PC-3 (cell line): ENCODE data around the gene DIP2C. TPM values are rescaled to one million over a fixed set of nuclear protein-coding genes. Genes with fewer than 3 reads are reported as not detected.

Source experiments
- ATAC-seq: fragments of 200-7000 bp; cut with Tn5 transposase; 2 replicates; pipeline ENCODE4 v1.9.1; 2020; ENCODE audit warnings: mild to moderate bottlenecking, moderate library complexity
- BruUV-seq: library from RNA; stranded (reverse); fragments of 400-500 nt; replicated peaks from 2 replicates; lab custom pipeline; 2021; lab: Mats Ljungman, UMichigan
- CTCF ChIA-PET: fragments of 300-600 bp; sonication (Branson Sonifier 250); formaldehyde crosslinking; loops from one replicate; lab custom pipeline; 2022; ENCODE audit warnings: antibody characterized with exemption; lab: Charles Lee
- POLR2A ChIA-PET: fragments of 300-600 bp; sonication (Branson Sonifier 250); formaldehyde crosslinking; loops from one replicate; lab custom pipeline; 2022; ENCODE audit warnings: antibody characterized with exemption; ENCODE audit not compliant: unreplicated experiment; lab: Charles Lee
- DNase-seq: peaks from one replicate; pipeline ENCODE4 v3.0.0-alpha.2; 2015
- H2AFZ ChIP-seq: fragments of 300-600 bp; sonication (generic); 2 replicates; pipeline ENCODE4 v1.6.0; 2016; ENCODE audit warnings: antibody characterized with exemption, low read length
- H3F3A ChIP-seq: fragments of 300-600 bp; sonication (generic); one replicate; pipeline ENCODE4 v1.6.0; 2017; ENCODE audit warnings: antibody characterized with exemption, low read length, control low read depth, mild to moderate bottlenecking; ENCODE audit not compliant: unreplicated experiment
- H3K27ac ChIP-seq: fragments of 300-600 bp; sonication (generic); 2 replicates; pipeline ENCODE4 v1.5.1; 2016; ENCODE audit warnings: mild to moderate bottlenecking, low read length
- H3K27me3 ChIP-seq: fragments of 300-600 bp; sonication (generic); 2 replicates; pipeline ENCODE4 v1.6.1; 2016; ENCODE audit warnings: low read length, mixed read lengths
- H3K36me3 ChIP-seq: fragments of 300-600 bp; sonication (generic); 2 replicates; pipeline ENCODE4 v1.6.1; 2016; ENCODE audit warnings: low read depth, mixed run types, low read length, mixed read lengths
- H3K4me1 ChIP-seq: fragments of 300-600 bp; sonication (generic); 2 replicates; pipeline ENCODE4 v1.5.1; 2016; ENCODE audit warnings: low read length; ENCODE audit not compliant: insufficient read depth
- H3K4me2 ChIP-seq: fragments of 300-600 bp; sonication (generic); 2 replicates; pipeline ENCODE4 v1.6.0; 2016; ENCODE audit warnings: low read length
- H3K4me3 ChIP-seq: fragments of 300-600 bp; sonication (generic); 2 replicates; pipeline ENCODE4 v1.5.1; 2016; ENCODE audit warnings: mild to moderate bottlenecking, low read length, mixed read lengths
- H3K79me2 ChIP-seq: fragments of 300-600 bp; sonication (generic); 2 replicates; pipeline ENCODE4 v1.6.1; 2017; ENCODE audit warnings: low read length, mixed read lengths
- H3K9ac ChIP-seq: fragments of 300-600 bp; sonication (generic); 2 replicates; pipeline ENCODE4 v1.6.0; 2016; ENCODE audit warnings: mild to moderate bottlenecking, low read length
- H3K9me2 ChIP-seq: fragments of 300-600 bp; sonication (generic); replicated peaks from 2 replicates; pipeline ENCODE4 v1.6.1; 2016; ENCODE audit warnings: mixed run types, low read length, mixed read lengths
- H3K9me3 ChIP-seq: fragments of 300-600 bp; sonication (generic); 2 replicates; pipeline ENCODE4 v1.6.1; 2016; ENCODE audit warnings: low read length, mixed read lengths
- H4K20me1 ChIP-seq: fragments of 300-600 bp; sonication (generic); 2 replicates; pipeline ENCODE4 v1.6.1; 2016; ENCODE audit warnings: low read length, mixed read lengths
- EZH2 ChIP-seq: fragments of 300-600 bp; sonication (generic); IDR thresholded peaks from one replicate; pipeline ENCODE4 v1.6.1; 2017; ENCODE audit warnings: antibody characterized with exemption, mild to moderate bottlenecking, low read length; ENCODE audit not compliant: unreplicated experiment
- EZH2phosphoT487 ChIP-seq: fragments of 300-600 bp; sonication (generic); IDR thresholded peaks from 2 replicates; pipeline ENCODE4 v1.6.1; 2018; ENCODE audit warnings: mild to moderate bottlenecking, antibody characterized with exemption, low read length, borderline replicate concordance
- intact Hi-C: fragments of 100-400 bp; cut with micrococcal nuclease; formaldehyde crosslinking; loops from 2 replicates; pipeline ENCODE4 v1.9.0; 2023
- total RNA-seq: library from RNA; depleted of rRNA; stranded (reverse); fragments of >200 nt; gene quantifications from 2 replicates; pipeline ENCODE4 v1.2.3, GENCODE V29; 2014
- TF ChIP-seq, protein P1 (sequence below): fragments of 300-600 bp; sonication (generic); conservative IDR thresholded peaks from 2 replicates; pipeline ENCODE4 v1.5.1; 2017; ENCODE audit warnings: antibody characterized with exemption, low read depth, mild to moderate bottlenecking, low read length

The DIP2C gene
- total RNA-seq, 1 experiment from 2014 or later = 3.1 TPM

DNA sequence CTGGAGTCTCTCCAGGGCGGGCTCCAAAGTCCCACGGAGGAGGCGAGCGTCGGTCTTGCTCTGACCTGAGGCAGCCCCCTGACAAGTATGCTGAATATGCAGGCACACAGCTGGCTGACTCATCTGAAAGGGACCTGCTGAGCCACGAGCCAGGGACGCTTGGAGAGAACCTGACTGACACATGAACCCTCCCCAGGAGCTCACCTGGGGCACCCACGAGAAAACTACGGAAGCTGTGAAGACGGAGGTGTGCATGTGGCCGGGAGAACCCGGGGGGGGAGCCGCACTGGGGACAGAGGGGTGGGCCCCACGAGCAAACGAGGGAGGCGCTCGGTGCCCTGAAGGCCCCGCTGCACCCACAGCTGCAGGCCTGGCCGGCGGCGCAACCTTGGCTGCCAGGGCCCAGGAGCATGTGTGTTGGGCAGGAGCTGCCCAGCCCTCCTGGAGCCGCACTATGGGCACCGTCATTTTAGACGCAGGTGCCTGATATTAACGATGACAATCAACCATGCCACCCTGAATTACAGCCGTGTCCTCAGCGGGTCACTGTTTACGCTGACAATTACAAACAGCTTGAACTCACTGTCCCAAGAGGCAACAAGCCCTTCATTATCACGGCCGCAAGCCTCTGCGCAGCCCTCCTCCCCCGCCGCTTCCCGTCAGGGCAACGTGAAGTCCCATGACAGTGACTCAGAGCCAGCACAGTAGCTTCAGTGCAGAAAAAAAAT is 64.7 kb downstream of the DIP2C start:
- H3F3A ChIP-seq = no peaks in the 10 kb centered on the region
- no peaks in the 10 kb centered on the region for H3K4me1 ChIP-seq
- no peak for ATAC-seq
- no peak overlapping the region for H2AFZ ChIP-seq
- H3K4me3 ChIP-seq = no peak overlapping the region
- H3K36me3 ChIP-seq = no peaks in the 10 kb centered on the region
- no TSS peak for BruUV-seq
- H3K27ac ChIP-seq = no peak overlapping the region
- no peak for DNase-seq
- H3K4me2 ChIP-seq = no peak overlapping the region
- H3K27me3 ChIP-seq = no peaks in the 10 kb centered on the region
- H3K79me2 ChIP-seq = no peaks in the 10 kb centered on the region
- no peak overlapping the region for H3K9ac ChIP-seq
- TF ChIP-seq EZH2 = no peak
- no peak for TF ChIP-seq EZH2phosphoT487
- TF ChIP-seq, protein P1, sequence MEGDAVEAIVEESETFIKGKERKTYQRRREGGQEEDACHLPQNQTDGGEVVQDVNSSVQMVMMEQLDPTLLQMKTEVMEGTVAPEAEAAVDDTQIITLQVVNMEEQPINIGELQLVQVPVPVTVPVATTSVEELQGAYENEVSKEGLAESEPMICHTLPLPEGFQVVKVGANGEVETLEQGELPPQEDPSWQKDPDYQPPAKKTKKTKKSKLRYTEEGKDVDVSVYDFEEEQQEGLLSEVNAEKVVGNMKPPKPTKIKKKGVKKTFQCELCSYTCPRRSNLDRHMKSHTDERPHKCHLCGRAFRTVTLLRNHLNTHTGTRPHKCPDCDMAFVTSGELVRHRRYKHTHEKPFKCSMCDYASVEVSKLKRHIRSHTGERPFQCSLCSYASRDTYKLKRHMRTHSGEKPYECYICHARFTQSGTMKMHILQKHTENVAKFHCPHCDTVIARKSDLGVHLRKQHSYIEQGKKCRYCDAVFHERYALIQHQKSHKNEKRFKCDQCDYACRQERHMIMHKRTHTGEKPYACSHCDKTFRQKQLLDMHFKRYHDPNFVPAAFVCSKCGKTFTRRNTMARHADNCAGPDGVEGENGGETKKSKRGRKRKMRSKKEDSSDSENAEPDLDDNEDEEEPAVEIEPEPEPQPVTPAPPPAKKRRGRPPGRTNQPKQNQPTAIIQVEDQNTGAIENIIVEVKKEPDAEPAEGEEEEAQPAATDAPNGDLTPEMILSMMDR = no peak
- ChIA-PET POLR2A (no interaction called here), CTCF (no interaction called here)
- intact Hi-C loops = no loop called here
- no peaks in the 10 kb centered on the region for H3K9me3 ChIP-seq
- H4K20me1 ChIP-seq = no peaks in the 10 kb centered on the region
- no peaks in the 10 kb centered on the region for H3K9me2 ChIP-seq

DNA sequence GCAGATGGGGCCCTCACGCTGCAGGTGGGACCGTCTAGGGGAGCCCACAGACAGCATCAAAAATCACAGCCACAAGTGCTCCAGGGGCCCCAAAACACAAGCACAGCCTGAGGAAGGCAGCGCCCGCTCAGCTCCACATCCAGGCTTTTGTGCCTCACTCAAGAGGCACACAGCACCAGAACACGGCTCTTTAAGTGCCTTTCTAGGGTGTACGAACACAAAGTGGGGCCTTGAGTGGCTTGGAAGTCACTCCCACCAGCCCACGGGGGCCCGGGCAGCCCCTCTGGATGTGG is 65.2 kb downstream of the DIP2C start:
- DNase-seq = no peak
- Histone ChIP-seq H3K27me3 (no peaks in the 10 kb centered on the region), H3K9me2 (no peaks in the 10 kb centered on the region), H3K4me2 (no peak overlapping the region), H2AFZ (no peak overlapping the region), H3K9me3 (no peaks in the 10 kb centered on the region), H3F3A (no peaks in the 10 kb centered on the region), H3K79me2 (no peaks in the 10 kb centered on the region), H4K20me1 (no peaks in the 10 kb centered on the region), H3K36me3 (no peaks in the 10 kb centered on the region), H3K27ac (no peak overlapping the region), H3K4me3 (no peak overlapping the region), H3K4me1 (no peaks in the 10 kb centered on the region), H3K9ac (no peak overlapping the region)
- ATAC-seq = no peak
- intact Hi-C loops = no loop called here
- no TSS peak for BruUV-seq
- POLR2A ChIA-PET = no interaction called here
- CTCF ChIA-PET = no interaction called here
- TF ChIP-seq, protein P1 = no peak
- TF ChIP-seq EZH2 = no peak
- no peak for TF ChIP-seq EZH2phosphoT487

DNA sequence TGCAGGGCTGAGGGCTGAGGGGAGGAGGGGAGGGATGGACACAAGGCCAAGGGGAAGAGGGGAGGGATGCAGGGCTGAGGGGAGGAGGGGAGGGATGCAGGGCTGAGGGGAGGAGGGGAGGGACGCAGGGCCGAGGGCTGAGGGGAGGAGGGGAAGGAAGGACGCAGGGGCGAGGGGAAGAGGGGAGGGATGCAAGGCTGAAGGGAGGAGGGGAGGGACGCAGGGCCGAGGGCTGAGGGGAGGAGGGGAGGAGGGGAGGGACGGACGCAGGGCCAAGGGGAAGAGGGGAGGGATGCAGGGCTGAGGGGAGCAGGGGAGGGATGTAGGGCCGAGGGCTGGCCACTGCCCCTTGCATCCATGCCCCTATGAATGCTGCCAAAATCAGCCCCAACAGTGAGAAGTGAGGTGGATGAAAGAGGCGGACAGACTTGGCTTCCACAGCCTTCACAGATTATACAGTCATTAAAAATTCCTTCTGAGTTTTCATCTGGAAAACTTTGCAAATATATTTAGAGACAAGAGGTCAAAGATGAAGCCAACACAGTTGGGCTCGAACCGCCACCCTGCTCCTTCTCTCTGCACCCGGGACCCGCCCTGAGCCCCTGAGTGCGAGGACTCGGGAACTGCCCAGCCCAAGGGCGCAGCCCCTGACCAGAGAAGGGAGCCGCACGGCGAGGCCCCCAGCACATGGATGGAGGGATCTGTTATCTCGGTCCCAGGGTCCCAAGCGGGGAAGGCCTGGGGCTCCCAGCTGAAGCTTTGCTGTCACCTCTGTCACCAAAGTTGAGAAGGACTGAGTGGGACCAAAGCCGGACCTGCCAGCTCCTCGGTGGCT is 65.8 kb downstream of the DIP2C start:
- H3K36me3 ChIP-seq = no peaks in the 10 kb centered on the region
- DNase-seq (no peak), ATAC-seq (no peak)
- CTCF ChIA-PET = no interaction called here
- no peaks in the 10 kb centered on the region for H3K27me3 ChIP-seq
- no peak overlapping the region for H3K4me3 ChIP-seq
- H3K9me2 ChIP-seq = no peaks in the 10 kb centered on the region
- no peak overlapping the region for H3K9ac ChIP-seq
- POLR2A ChIA-PET = no interaction called here
- BruUV-seq = no TSS peak
- H3F3A ChIP-seq = no peaks in the 10 kb centered on the region
- no peak overlapping the region for H3K27ac ChIP-seq
- H3K79me2 ChIP-seq = no peaks in the 10 kb centered on the region
- no peaks in the 10 kb centered on the region for H4K20me1 ChIP-seq
- H3K9me3 ChIP-seq = no peaks in the 10 kb centered on the region
- no peak overlapping the region for H3K4me2 ChIP-seq
- intact Hi-C loops = no loop called here
- H2AFZ ChIP-seq = no peak overlapping the region
- H3K4me1 ChIP-seq = no peaks in the 10 kb centered on the region
- TF ChIP-seq EZH2 (no peak), EZH2phosphoT487 (no peak)
- TF ChIP-seq, protein P1 = no peak
